CD4-positive, alpha-beta T cell treated with Interferon alpha-2 for 1 hour (primary cell): ENCODE results near the gene TFCP2L1.

Experiments
- DNase-seq, 2 donors: peaks; one replicate each; pipeline ENCODE4 v3.0.0-alpha.2; 2020 to 2022

Gene TFCP2L1

DNA sequence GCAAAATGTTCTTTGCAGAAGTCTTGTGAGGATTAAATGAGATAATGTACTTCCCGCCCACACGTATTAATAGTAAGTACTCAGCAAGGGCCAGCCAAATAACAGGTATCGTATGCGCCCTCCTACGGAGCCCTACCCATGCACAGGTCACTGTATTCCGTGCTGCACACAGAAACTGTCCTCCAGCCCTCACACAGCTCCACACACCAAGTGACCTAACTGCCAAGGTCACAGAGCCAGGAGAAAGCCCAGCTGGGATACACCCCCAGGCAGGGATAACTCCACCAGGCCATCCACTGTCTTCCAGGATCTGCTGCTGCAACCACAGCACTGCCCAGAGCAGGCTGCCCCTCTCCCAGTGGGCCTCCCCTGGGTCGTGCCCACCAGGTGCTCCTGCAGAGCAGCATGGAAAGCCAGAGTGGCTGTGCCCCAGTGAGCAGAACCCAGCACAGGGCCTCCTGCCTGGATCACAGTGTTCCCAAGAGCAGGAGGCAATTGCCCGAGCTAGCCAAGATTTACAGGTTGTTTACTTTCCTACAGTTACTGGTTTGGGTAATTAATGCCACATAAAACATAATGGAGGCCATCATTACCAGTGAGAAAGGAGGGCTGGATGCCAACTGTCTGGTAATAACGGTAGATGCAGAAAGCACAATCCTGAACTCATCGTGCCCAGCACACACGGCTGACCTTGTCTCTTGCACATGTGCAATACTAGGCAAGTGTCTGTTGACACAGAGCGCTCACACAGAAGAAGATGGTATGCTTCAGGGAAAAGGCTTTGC lies 24.4 kb downstream of the TFCP2L1 start:
- DNase-seq, result no peak

DNA sequence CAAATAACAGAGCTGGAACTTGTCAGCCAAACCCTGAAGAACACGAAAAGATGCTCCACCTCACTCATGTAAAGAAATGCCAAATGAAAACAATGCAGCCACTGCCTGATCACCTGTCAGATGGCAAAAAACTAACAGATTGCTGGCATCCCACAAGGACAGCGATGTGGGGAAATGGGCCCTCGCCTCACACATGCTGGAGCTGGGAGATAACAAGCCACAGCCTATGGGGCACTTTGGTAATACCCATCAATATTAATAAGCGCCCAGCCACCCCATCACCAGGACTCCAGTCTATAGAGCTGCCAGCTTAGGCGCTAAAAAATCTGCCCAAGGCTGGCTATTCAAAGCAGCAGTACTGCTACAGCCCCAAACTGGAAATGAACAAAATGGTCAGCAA lies 27.0 kb downstream of the TFCP2L1 start:
- no peak for DNase-seq

DNA sequence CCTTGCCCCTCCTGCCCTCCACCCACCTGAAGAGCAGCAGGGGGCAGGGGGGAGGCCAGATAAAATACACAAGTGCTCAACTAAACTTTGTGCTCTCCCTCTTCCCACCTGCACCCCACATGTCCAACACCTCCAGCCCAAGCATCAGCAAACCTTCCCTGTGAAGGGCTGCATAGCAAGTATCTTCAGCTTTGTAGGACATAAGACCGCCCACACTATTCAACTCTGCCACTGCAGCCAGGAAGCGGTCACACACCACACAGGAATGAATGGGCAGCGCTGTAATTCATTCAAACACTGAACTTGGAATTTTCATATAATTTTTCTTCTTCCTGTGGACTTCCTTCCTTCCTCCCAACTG lies 27.5 kb downstream of the TFCP2L1 start:
- no peak for DNase-seq

DNA sequence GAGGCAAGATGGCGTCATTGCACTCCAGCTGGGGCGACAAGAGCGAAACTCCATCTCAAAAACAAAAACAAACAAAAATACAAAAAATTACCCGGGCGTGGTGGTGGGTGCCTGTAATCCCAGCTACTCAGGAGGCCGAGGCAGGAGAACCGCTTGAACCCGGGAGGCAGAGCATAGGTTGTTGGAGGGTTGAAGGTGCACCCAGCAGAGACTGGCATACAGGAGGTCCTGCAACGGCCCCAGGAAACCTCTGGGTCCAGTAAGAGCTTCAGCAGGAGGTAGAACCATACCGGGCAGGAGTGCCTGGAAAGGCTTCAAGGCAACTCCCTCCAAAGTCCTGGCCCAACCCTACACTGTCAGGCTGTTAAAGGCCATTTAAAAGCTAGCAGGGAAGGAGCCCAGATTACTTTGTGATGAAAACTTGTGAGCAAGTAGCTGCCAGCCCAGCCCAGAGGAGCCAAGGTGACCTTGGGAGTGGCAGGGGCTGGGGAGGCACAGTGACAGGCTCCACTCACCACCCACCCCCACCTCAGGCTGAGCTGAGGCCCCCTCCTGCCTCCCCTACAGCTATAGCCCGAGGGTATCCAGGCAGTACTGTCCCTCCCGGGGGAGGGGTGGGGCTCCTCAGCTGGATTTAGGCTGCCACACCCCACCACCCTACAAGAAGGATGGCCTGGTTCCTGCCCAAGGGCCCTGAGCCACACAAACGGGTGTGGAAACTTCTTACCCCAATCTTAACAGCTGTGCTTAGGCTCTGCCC lies 28.1 kb downstream of the TFCP2L1 start:
- DNase-seq, result no peak

DNA sequence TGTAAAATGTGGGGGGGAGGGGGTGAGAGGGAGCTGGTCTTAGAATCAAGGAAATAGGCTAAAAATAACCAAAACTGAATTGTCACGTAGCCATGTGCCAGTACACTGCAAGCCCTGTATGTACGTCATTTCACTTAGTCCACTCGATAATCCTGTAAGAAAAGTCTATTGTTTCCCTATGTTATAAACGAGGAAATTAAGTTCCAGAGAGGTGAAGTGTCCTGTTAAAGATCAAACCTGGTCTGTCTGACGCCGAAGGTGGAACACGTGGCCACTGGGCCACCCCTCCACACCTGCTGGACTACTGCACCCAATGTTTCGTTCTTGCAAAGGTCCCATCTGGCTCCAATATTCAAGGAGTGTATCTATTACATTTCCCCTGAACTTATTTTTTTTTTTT lies 29.6 kb downstream of the TFCP2L1 start:
- no peak for DNase-seq

DNA sequence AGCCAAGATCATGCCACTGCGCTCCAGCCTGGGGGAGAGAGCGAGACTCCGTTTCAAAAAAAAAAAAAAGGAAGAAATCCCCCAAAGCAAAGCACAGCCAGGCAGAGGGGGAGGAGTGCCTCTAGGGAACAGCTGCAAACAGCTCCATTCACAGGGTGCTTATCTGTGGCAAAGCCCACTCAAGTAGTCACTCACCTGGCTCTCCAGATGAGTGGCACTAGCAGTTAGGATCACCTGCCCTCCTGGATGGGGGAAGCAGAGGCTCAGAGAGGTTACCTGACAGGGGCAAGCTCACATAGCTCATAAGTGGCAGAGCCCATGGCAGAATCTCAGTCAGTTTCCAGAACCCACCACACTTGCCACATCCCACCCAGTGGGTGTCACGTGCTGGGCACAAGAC lies 30.3 kb downstream of the TFCP2L1 start:
- no peak for DNase-seq

DNA sequence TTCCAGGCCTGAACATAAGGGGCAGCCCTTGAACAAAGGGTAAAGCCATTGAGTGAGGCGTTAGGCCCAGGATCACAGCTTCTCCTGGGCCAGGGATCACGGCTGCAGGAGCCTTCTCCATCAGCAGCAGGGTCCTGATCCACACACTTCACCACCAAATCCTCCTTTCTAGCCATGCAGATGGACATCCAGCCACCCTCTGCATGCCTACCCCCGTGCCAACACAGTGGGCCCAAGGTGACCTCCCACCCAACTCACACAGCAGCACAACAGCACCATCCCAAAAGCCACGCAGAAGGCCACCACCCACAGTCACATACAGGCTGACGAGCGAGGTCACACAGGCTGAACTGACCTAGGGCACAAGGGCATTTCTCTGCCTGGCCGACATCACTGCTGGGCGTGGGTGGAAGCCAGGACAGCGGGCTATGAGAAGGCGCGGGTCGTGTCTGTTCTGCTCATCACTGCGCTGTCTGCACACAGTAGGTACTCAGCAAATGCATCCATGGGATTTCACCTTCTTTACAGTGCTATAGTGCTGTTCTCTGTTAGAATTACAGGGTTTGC lies 31.2 kb downstream of the TFCP2L1 start:
- DNase-seq, result no peak

DNA sequence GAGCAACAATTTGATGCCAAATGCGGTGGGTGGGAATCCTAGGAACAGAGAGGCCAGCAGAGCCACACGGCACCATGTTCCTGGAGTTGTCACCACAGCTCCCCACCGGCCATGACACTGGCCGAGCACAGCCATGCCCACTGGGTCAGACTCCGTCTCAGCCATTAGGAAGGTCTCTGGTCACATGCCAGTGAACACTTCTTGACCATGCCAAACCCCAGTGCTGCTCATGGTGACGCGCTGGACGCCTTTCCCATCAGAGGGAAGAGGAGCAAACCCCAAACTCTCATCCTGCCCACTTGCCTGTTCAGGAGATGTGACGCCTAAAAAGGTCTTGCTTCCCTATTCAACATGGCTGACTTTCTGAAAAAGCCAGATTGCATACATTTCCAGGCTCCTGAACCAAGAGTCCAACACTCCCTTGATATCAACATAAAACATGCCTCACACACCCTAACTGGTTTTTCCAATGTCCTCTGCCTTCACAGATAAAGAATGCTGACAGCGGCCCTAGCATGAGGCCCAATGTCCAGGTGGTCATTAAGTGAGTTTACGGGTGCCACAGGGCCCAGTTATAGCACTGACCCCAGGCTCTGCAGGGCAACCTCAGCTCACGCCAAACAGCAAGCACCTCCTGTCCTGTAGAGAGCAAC lies 31.9 kb downstream of the TFCP2L1 start:
- DNase-seq, result no peak

DNA sequence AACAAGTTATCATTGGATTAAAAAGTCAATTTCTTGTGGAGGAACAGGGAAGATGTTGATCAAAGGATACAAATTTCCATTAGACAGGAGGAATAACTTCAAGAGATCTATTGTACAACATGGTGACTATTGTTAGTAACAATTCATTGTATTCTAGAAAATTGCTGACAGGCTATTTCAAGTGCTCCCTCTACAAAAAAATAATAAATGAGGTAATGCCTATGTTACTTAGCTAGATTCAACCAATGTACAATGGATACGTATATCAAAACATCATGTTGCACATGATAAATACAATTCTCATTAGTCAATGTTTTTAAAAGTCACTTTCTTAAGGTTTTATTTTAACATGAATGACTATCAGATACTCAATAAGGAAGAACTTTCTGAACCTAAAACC lies 33.5 kb downstream of the TFCP2L1 start:
- DNase-seq, result no peak

DNA sequence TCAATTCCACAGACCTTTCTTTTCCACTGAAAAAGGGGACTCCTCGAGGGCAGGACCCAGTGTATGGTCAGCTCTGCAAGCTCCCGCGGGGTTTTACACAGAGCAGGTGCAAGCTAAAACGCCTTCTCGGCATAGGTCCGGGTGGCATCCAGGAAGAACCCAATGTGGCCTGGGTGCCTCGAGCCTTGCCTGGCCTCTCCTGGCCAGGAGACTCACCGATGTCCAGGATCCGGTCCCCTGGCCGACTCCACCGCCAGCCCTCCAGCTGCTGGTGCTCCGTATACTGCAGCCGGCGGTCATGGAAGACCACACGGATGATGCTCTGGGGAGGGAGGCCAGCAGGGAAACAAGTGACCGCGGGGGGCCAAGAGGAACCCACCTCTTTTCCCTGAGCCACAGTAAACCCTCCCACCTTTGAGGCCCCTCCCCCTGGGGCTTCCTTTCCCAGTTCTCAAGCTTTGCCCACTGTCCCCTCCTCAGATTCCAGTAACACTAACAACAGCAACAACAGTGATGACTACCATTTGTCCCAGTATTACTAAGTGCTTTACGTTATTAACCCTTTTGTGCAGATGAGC lies 36.1 kb downstream of the TFCP2L1 start:
- no peak for DNase-seq

DNA sequence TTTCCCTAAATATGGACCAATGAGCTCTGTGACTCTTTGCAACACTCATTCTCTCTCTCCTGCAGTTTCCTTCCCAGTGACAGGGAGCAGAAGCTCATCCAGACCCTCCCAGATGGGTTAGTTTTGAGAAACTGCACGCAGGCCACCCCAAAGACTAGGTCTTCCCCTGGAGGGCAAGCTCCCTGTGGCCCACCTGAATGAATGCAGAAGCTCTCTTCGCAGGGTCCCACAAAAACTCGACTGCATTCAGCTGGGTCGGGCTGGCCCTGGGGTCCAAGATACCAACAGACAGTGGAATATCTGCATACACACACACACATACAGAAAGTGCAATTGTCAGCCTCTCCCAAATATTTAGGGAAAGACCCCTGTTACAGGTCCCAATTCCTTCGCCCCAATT lies 37.0 kb downstream of the TFCP2L1 start:
- DNase-seq, result no peak

DNA sequence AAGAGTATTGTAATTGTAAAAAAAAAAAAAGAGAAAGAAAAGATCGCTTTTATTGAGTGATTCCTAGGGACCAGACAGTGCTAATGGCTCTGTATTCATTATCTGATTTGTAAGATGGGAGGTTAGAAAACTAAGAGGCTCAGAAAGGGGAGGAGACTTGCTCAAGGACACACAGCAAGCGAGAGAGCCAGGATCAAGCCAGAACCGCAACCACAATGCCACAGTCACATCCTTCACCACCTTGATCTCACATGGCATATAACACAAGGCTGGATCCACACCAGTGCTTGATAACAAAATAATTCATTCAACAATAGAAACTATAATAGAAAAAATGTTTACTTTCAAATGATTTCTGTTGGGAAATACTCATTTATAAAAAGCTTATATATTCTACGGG lies 37.5 kb downstream of the TFCP2L1 start:
- DNase-seq, result no peak

DNA sequence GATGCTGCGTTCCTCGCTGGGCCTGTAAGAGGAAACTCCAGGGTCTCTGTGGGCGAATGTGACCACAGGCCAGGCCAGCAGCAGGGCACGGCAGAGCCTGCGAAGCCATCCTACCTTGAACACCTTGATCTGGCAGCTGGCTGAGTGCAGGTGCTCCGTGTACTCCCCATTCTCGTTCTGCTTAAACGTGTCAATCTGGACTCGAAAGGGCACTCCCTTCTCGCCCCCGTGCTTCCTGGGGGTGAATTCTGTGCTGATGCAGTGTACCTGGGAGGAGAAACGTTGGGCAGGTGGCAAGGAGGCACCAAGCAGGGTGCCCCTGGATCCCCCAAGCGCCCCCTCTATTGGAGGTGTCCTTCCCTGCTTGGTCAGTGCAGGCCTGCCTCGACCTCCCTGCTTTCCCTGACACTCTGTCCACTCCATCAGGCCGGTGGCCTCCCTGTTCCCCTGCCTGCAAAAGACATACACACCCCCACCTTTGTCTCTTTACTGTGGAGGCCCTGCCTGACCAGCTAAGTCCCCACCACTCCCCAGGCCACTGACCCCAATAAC lies 38.2 kb downstream of the TFCP2L1 start:
- DNase-seq, result no peak

DNA sequence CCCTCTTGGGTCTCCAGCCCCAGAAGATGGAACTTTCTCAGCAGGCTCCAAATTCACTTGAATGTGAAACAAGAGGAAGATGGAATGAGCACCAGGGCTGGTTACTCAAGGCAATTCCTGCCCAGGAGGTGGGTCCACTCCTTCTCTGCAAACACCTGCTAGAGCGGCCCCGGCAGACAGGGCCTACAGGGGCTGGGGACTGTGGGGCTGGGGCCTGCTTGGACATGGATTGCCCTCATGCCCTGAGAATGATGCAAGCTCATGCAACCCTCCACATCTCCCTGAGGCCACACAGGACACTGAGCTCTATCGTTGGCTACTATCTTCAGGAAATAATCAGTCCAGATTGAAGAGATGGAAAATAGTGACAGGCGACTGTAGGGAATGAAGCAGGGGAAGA lies 39.1 kb downstream of the TFCP2L1 start:
- no peak for DNase-seq

DNA sequence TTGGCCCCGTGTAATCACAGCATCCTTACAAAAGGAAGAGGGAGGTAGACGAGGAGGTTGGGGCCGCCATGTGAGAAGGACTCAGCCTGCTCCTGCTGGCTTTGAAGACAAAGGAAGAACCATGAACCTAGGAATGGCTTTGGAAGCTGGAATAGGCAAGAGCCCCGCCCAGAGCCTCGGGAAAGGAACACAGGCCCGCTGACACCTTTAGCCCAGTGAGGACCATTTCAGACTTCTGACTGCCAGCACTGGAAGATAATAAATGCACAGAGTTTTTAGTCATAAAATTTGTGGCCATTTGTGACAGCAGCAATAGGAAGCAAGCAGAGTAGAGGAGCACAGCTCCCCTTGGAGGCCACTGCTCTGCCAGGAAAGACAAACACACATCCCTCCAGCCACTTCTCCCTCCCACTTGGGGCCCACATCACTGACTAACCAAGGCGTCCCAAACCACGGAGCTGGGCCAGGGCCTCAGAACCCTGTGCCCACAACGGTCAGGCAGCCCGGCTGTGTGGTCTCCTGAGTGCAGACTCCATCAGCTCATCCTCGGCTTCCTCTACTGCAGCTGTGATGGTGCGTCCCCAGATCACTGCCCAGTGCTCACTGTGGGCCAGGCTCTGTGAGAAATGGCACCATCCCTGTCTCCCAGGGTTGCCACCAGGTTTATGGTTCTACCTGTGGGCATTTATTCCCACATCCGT lies 39.7 kb downstream of the TFCP2L1 start:
- no peak for DNase-seq

DNA sequence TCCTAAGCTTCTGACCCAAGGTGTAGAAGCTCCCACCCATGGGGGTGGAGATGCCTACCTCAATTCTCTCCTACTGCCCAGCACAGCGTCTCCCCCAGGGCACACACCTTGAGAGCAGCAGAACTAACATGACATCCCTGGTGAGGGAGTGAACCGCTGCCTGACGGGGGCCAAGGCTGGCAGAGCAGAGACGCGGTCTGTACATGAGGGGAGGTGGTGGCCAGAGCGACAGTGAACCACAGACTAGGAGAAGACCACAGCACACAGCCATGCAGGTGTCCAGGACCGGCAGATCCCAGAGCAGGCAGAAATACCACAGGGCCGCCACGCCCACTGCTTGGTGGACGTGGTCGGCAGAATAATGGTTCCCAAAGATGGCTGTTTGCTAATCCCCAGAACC lies 40.4 kb downstream of the TFCP2L1 start:
- no peak for DNase-seq

DNA sequence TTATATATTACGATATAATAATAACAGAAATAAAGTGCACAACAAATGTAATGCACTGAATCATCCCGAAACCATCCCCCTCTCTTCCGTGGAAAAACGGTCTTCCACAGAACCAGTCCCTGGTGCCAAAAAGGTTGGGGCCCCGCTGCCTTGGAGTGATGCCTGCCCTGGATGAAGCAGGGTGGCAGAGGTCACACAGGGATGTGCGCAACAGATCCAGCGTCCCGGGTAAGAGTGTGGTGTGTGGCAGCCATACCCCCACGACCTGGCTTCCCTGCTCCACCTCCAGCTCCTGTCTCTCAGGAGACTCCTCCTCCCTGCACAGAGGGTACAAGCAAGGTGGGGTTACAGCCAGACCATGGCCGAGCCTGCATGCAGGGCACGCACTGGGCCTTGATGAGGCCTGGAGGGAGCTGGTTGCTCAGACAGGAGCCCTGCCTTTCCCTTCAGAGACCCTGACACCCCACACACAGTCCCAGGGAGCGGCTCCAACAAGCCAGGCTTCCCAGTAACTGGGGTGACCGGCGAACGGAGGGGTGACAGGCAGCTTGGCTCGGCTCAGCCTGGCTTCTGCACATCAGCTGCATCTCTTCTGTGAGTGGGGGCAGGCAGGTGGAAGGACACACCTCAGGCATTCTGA lies 41.1 kb downstream of the TFCP2L1 start:
- DNase-seq, result no peak

DNA sequence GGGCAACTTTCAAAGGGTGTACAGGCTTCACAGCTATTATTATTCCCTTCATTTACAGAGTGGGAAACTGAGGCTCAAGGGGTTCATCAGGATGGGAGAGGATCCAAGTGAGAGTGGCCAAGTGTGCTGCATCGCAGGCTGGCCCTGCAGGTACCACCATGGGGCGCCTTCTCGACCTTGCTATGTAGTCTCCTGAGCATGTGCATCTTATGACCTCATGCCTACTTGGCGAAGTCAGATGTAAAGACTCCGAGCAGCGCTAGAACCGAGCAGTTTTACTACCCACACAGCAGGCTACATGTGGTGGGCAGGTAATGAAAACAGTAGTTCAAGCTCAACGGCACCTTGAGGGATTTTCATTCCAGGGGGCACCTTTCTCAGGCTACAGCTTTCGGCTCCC lies 42.0 kb downstream of the TFCP2L1 start:
- no peak for DNase-seq

DNA sequence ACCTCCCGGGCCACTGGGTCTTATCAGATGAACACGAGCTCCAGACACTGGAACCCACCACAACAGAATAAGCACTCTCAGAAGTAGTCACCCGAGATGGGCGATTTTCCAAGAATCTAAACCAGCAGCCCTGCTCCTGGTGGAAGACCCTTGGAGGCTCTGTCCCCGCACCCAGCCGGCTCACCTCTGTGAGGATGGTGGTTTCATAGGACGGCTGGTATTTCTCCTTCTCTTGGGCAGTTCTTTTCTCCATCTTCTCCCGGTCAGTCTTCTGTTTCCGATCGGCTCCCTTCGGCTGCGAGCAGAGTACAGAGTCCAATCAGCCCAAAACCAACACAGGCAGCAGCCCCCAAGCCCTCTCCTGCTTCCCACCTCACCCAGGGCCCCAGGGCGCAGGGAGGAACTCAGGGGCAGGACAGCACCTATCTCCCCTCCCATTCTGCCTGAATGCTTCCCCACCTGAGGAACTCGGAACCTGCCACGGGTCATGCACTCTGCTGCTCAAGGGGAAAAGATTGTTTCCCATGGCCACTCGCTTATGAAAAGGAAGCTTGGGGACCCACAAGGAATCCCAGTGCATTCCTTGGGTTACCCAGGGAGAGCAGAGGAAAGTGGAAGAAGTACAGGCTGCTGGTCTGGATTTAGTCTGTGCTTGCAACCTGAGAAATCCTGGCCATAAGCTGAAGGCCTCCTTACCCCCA lies 42.7 kb downstream of the TFCP2L1 start:
- DNase-seq, result no peak

DNA sequence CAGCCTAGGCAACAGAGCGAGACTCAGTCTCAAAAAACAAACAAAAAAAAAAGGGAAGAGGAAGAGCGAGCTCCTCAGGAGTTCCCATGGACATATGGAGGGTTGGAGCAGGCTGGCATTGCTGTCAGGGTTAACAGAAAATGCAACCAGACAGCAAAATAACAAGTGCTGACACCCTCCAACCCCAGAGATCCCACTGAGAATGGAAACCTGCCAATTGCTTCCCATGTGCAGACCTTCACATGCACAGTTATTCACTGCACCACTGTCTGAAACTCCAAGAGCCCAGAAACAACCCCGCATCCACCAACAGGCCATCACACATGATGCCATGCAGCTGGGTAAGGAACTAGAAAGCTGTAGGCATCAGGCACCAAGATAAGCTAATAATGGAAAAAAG lies 43.5 kb downstream of the TFCP2L1 start:
- DNase-seq, result no peak

DNA sequence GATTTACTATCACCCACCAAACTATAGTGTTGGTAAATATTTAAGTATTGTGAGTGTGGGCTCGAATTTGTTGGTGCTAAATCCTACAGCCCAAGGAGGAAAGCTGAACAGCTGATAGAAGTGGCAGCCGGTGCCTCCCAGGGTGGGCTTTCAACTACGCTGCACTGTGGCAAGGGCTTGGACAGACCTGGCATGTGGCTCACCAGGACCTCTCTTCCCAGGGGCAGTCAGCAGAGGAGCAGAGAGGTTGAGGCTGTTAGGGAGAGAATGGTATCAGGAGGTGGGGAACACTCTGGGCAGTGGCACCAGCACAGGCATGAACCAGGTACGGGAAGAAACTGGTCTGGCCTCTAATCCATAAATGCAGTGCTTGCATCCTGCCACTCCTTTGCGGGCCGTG lies 44.6 kb downstream of the TFCP2L1 start:
- DNase-seq, result no peak
